H9 (cell line): ENCODE measurements around the gene ARHGAP22. TPM values are rescaled to one million over a fixed set of nuclear protein-coding genes. Genes with fewer than 3 reads are reported as not detected.

Source experiments
- DNase-seq: peaks from one replicate; pipeline ENCODE4 v3.0.0-alpha.2; 2017
- H2AFZ ChIP-seq: one replicate; pipeline ENCODE4 v1.6.1; 2013; ENCODE audit warnings: mild to moderate bottlenecking, low read length, control low read depth, moderate library complexity
- H2AK5ac ChIP-seq: 2 replicates; pipeline ENCODE4 v1.6.1; 2013; ENCODE audit warnings: low read length, control low read depth, mixed read lengths; ENCODE audit not compliant: insufficient read length
- H2BK120ac ChIP-seq: one replicate; pipeline ENCODE4 v1.6.1; 2013; ENCODE audit warnings: low read depth, mild to moderate bottlenecking, low read length, control low read depth, inconsistent platforms; ENCODE audit not compliant: poor library complexity, severe bottlenecking
- H2BK12ac ChIP-seq: 2 replicates; pipeline ENCODE4 v1.6.1; 2013; ENCODE audit warnings: low read length, control low read depth, mixed read lengths, low read depth; ENCODE audit not compliant: insufficient read length
- H2BK15ac ChIP-seq: 2 replicates; pipeline ENCODE4 v1.6.1; 2013; ENCODE audit warnings: low read depth, low read length, control low read depth
- H2BK20ac ChIP-seq: one replicate; pipeline ENCODE4 v1.6.1; 2013; ENCODE audit warnings: low read depth, mild to moderate bottlenecking, low read length, control low read depth, inconsistent platforms; ENCODE audit not compliant: poor library complexity, severe bottlenecking
- H2BK5ac ChIP-seq: 2 replicates; pipeline ENCODE4 v1.6.1; 2013; ENCODE audit warnings: low read length, control low read depth, mixed read lengths; ENCODE audit not compliant: insufficient read length
- H3K14ac ChIP-seq: 2 replicates; pipeline ENCODE4 v1.6.1; 2013; ENCODE audit warnings: low read length, control low read depth; ENCODE audit not compliant: insufficient read depth
- H3K18ac ChIP-seq: 2 replicates; pipeline ENCODE4 v1.6.1; 2013; ENCODE audit warnings: low read depth, mild to moderate bottlenecking, mixed read lengths, low read length, control low read depth; ENCODE audit not compliant: insufficient read length
- H3K23ac ChIP-seq: 2 replicates; pipeline ENCODE4 v1.6.1; 2013; ENCODE audit warnings: low read length, control low read depth, mixed read lengths, low read depth; ENCODE audit not compliant: insufficient read length
- H3K23me2 ChIP-seq: 2 replicates; pipeline ENCODE4 v1.6.1; 2013; ENCODE audit warnings: low read depth, mild to moderate bottlenecking, mixed read lengths, low read length, control low read depth; ENCODE audit not compliant: insufficient read length, poor library complexity, severe bottlenecking
- H3K27ac ChIP-seq: 2 replicates; pipeline ENCODE4 v1.5.1; 2013; ENCODE audit warnings: low read length, control low read depth, mixed read lengths, low read depth; ENCODE audit not compliant: insufficient read length
- H3K27me3 ChIP-seq: 2 replicates; pipeline ENCODE4 v1.6.1; 2013; ENCODE audit warnings: low read length, control low read depth, inconsistent platforms; ENCODE audit not compliant: insufficient read depth
- H3K4ac ChIP-seq: 2 replicates; pipeline ENCODE4 v1.6.1; 2013; ENCODE audit warnings: low read depth, mild to moderate bottlenecking, control low read depth, inconsistent platforms, low read length, moderate library complexity
- H3K4me1 ChIP-seq: 2 replicates; pipeline ENCODE4 v1.6.1; 2013; ENCODE audit warnings: low read length, control low read depth, inconsistent platforms; ENCODE audit not compliant: insufficient read depth
- H3K4me2 ChIP-seq: 2 replicates; pipeline ENCODE4 v1.6.1; 2013; ENCODE audit warnings: low read length, control low read depth, mixed read lengths; ENCODE audit not compliant: insufficient read length, insufficient read depth
- H3K56ac ChIP-seq: 2 replicates; pipeline ENCODE4 v1.6.1; 2013; ENCODE audit warnings: low read depth, mild to moderate bottlenecking, mixed read lengths, low read length, control low read depth; ENCODE audit not compliant: insufficient read length
- H3K79me1 ChIP-seq: 2 replicates; pipeline ENCODE4 v1.6.1; 2013; ENCODE audit warnings: low read depth, mild to moderate bottlenecking, moderate library complexity, low read length, control low read depth, inconsistent platforms; ENCODE audit not compliant: insufficient read depth, poor library complexity, severe bottlenecking
- H3K79me2 ChIP-seq: 2 replicates; pipeline ENCODE4 v1.6.1; 2013; ENCODE audit warnings: low read length, control low read depth, inconsistent platforms; ENCODE audit not compliant: insufficient read depth
- H3K9ac ChIP-seq: 2 replicates; pipeline ENCODE4 v1.6.1; 2013; ENCODE audit warnings: low read length, control low read depth, mixed read lengths; ENCODE audit not compliant: insufficient read length; ENCODE audit errors: extremely low read depth
- H3K9me3 ChIP-seq: one replicate; pipeline ENCODE4 v1.6.1; 2013; ENCODE audit warnings: low read depth, low read length, inconsistent platforms; ENCODE audit not compliant: control insufficient read depth
- H3T11ph ChIP-seq: one replicate; pipeline ENCODE4 v1.6.1; 2013; ENCODE audit warnings: mild to moderate bottlenecking, low read length, control low read depth, inconsistent platforms
- H4K20me1 ChIP-seq: one replicate; pipeline ENCODE4 v1.6.1; 2013; ENCODE audit not compliant: control insufficient read depth, insufficient read length, insufficient read depth
- H4K5ac ChIP-seq: 2 replicates; pipeline ENCODE4 v1.6.1; 2013; ENCODE audit warnings: low read depth, mild to moderate bottlenecking, mixed read lengths, low read length, control low read depth; ENCODE audit not compliant: insufficient read length
- H4K8ac ChIP-seq: replicated peaks from 2 replicates; pipeline ENCODE4 v1.6.1; 2013; ENCODE audit warnings: low read length, control low read depth, mixed read lengths, low read depth; ENCODE audit not compliant: insufficient read length
- H4K91ac ChIP-seq: 2 replicates; pipeline ENCODE4 v1.6.1; 2013; ENCODE audit warnings: low read depth, mild to moderate bottlenecking, moderate library complexity, mixed read lengths, low read length, control low read depth; ENCODE audit not compliant: insufficient read length
- H3K27ac Mint-ChIP-seq, 3 experiments: 2 replicates in 2 of 3; 3 replicates in 1 of 3; pipeline ENCODE4 v1.8.0; 2020 to 2021; ENCODE audit warnings: mixed read lengths in 3 of 3, mild to moderate bottlenecking in 1 of 3, moderate library complexity in 1 of 3
- H3K27me3 Mint-ChIP-seq: 2 replicates; pipeline ENCODE4 v1.8.0; 2021; ENCODE audit warnings: low read depth, mild to moderate bottlenecking, moderate library complexity, mixed read lengths
- H3K36me3 Mint-ChIP-seq, 3 experiments: 2 replicates in 2 of 3; 3 replicates in 1 of 3; pipeline ENCODE4 v1.8.0; 2020 to 2021; ENCODE audit warnings: low read depth in 3 of 3, mixed read lengths in 3 of 3; ENCODE audit not compliant: insufficient read depth in 1 of 3
- H3K4me1 Mint-ChIP-seq, 2 experiments: 2 replicates each; pipeline ENCODE4 v1.8.0; 2020; ENCODE audit warnings: mixed read lengths in 2 of 2
- H3K4me3 Mint-ChIP-seq, 2 experiments: 2 replicates in 1 of 2; 3 replicates in 1 of 2; pipeline ENCODE4 v1.8.0; 2020 to 2021; ENCODE audit warnings: mild to moderate bottlenecking in 2 of 2, mixed read lengths in 2 of 2, moderate library complexity in 1 of 2
- H3K9me3 Mint-ChIP-seq, 2 experiments: 2 replicates in 1 of 2; 3 replicates in 1 of 2; pipeline ENCODE4 v1.8.0; 2020; ENCODE audit warnings: mild to moderate bottlenecking in 2 of 2, mixed read lengths in 2 of 2, moderate library complexity in 1 of 2
- CTCF ChIP-seq: fragments of 200-600 bp; sonication (generic); conservative IDR thresholded peaks from 3 replicates; pipeline ENCODE4 v1.8.0; 2021; ENCODE audit warnings: antibody characterized with exemption, mild to moderate bottlenecking
- WGBS: extraction: QIAGEN DNeasy Blood & Tissue Kit; methylation state at CpG from one replicate; pipeline ENCODE4 v1.1.7; 2013; ENCODE audit warnings: missing lambda C conversion rate, low lambda C conversion rate, mixed read lengths; ENCODE audit not compliant: insufficient read length; ENCODE audit errors: extremely low coverage; 5-methylcytosine and 5-hydroxymethylcytosine counted together
- total RNA-seq: library from RNA; stranded (reverse); gene quantifications from 2 replicates; pipeline ENCODE4 v1.2.1, GENCODE V29; 2021

ARHGAP22 gene
- total RNA-seq, 1 experiment from 2014 or later: 7.4 TPM

GRCh38 chr10:48447356-48448215 is 157.3 kb downstream of the ARHGAP22 start:
- H4K8ac ChIP-seq: no peak overlapping the region
- no peak overlapping the region for H4K5ac ChIP-seq
- no peak overlapping the region for H3K27ac ChIP-seq
- no peaks in the 10 kb centered on the region for H3K9me3 ChIP-seq
- no peak overlapping the region for H3K14ac ChIP-seq
- no peak overlapping the region for H2BK5ac ChIP-seq
- H3K4me2 ChIP-seq: no peak overlapping the region
- Mint-ChIP-seq H3K27ac (peak overlapping the region in 2 of 3 experiments; percentile 93 to 94; a peak in 4 of 7 replicates), H3K4me1 (peaks cover 22 to 23% of the 10 kb centered on the region in 2 experiments), H3K27me3 (no peaks in the 10 kb centered on the region), H3K36me3 (peaks cover 2 to 7% (median 4%) of the 10 kb centered on the region in 3 experiments; a peak in 5 of 7 replicates), H3K4me3 (no peak overlapping the region), H3K9me3 (no peaks in the 10 kb centered on the region)
- H3K23ac ChIP-seq: no peak overlapping the region
- H3K79me2 ChIP-seq: no peaks in the 10 kb centered on the region
- no peak for DNase-seq
- TF ChIP-seq CTCF: no peak
- H2BK12ac ChIP-seq: no peak overlapping the region
- H3K23me2 ChIP-seq: no peaks in the 10 kb centered on the region
- no peak overlapping the region for H2AK5ac ChIP-seq
- no peak overlapping the region for H3K9ac ChIP-seq
- no peaks in the 10 kb centered on the region for H3K79me1 ChIP-seq
- no peak overlapping the region for H3K4ac ChIP-seq
- no peak overlapping the region for H3K56ac ChIP-seq
- no peak overlapping the region for H2BK20ac ChIP-seq
- H2BK120ac ChIP-seq: no peak overlapping the region
- WGBS: no CpG with 5 or more reads among the region's 11 CpGs
- no peak overlapping the region for H4K91ac ChIP-seq
- no peaks in the 10 kb centered on the region for H4K20me1 ChIP-seq
- no peak overlapping the region for H3K18ac ChIP-seq
- H2BK15ac ChIP-seq: no peak overlapping the region
- no peak overlapping the region for H2AFZ ChIP-seq
- no peaks in the 10 kb centered on the region for H3K27me3 ChIP-seq
- H3T11ph ChIP-seq: no peak overlapping the region
- H3K4me1 ChIP-seq: no peaks in the 10 kb centered on the region
